HEK293 (cell line): ENCODE data around the gene CASKIN1.
A peak's percentile ranks its signal among the peaks of the same experiment; 100 is the strongest.

Source experiments
- EGR2 ChIP-seq: fragments of 450-650 bp; formaldehyde crosslinking; IDR thresholded peaks from 2 replicates; pipeline ENCODE4 v1.5.1; 2016; ENCODE audit warnings: low read depth, missing biosample characterization, missing genetic modification characterization
- GFI1B ChIP-seq: fragments of 450-650 bp; formaldehyde crosslinking; IDR thresholded peaks from 2 replicates; pipeline ENCODE4 v1.5.1; 2016; ENCODE audit warnings: missing biosample characterization, missing genetic modification characterization
- MZF1 ChIP-seq: fragments of 450-650 bp; formaldehyde crosslinking; IDR thresholded peaks from 2 replicates; pipeline ENCODE4 v1.5.1; 2017; ENCODE audit warnings: missing biosample characterization, missing genetic modification characterization, borderline replicate concordance
- ZBTB20 ChIP-seq: fragments of 450-650 bp; formaldehyde crosslinking; IDR thresholded peaks from 2 replicates; pipeline ENCODE4 v1.5.1; 2016; ENCODE audit warnings: missing biosample characterization, missing genetic modification characterization
- ZNF114 ChIP-seq: fragments of 450-650 bp; formaldehyde crosslinking; IDR thresholded peaks from 2 replicates; pipeline ENCODE4 v1.5.0; 2017; ENCODE audit warnings: missing biosample characterization, missing genetic modification characterization
- ZNF121 ChIP-seq: fragments of 450-650 bp; formaldehyde crosslinking; IDR thresholded peaks from 2 replicates; pipeline ENCODE4 v1.5.1; 2016; ENCODE audit warnings: missing biosample characterization, missing genetic modification characterization
- ZNF174 ChIP-seq: fragments of 450-650 bp; formaldehyde crosslinking; IDR thresholded peaks from 2 replicates; pipeline ENCODE4 v1.5.0; 2017; ENCODE audit warnings: missing biosample characterization, mild to moderate bottlenecking, missing genetic modification characterization
- ZNF2 ChIP-seq: fragments of 450-650 bp; formaldehyde crosslinking; IDR thresholded peaks from 2 replicates; pipeline ENCODE4 v1.5.1; 2016; ENCODE audit warnings: missing biosample characterization, missing genetic modification characterization
- ZNF354C ChIP-seq: fragments of 450-650 bp; formaldehyde crosslinking; IDR thresholded peaks from 2 replicates; pipeline ENCODE4 v1.5.1; 2016; ENCODE audit warnings: missing biosample characterization, missing genetic modification characterization, low read depth, borderline replicate concordance
- ZNF394 ChIP-seq: fragments of 450-650 bp; formaldehyde crosslinking; IDR thresholded peaks from 2 replicates; pipeline ENCODE4 v1.5.1; 2016; ENCODE audit warnings: missing biosample characterization, missing genetic modification characterization, mild to moderate bottlenecking, moderate library complexity, borderline replicate concordance
- ZNF473 ChIP-seq: fragments of 450-650 bp; formaldehyde crosslinking; IDR thresholded peaks from 2 replicates; pipeline ENCODE4 v1.5.1; 2017; ENCODE audit warnings: missing biosample characterization, missing genetic modification characterization
- ZNF510 ChIP-seq: fragments of 450-650 bp; formaldehyde crosslinking; IDR thresholded peaks from 2 replicates; pipeline ENCODE4 v1.5.1; 2018; ENCODE audit warnings: mild to moderate bottlenecking, missing genetic modification characterization, missing biosample characterization; ENCODE audit not compliant: insufficient replicate concordance
- ZNF521 ChIP-seq: fragments of 450-650 bp; formaldehyde crosslinking; IDR thresholded peaks from 2 replicates; pipeline ENCODE4 v1.5.1; 2017; ENCODE audit warnings: missing biosample characterization, mild to moderate bottlenecking, missing genetic modification characterization
- ZNF626 ChIP-seq: fragments of 450-650 bp; sonication (Bioruptor Pico); formaldehyde crosslinking; IDR thresholded peaks from 2 replicates; pipeline ENCODE4 v1.5.1; 2018; ENCODE audit warnings: missing biosample characterization, missing genetic modification characterization, inconsistent platforms
- ZNF677 ChIP-seq: fragments of 450-650 bp; IDR thresholded peaks from 2 replicates; pipeline ENCODE4 v1.5.0; 2018; ENCODE audit warnings: missing biosample characterization, mild to moderate bottlenecking, missing genetic modification characterization, moderate library complexity
- ZNF776 ChIP-seq: fragments of 450-650 bp; formaldehyde crosslinking; IDR thresholded peaks from 2 replicates; pipeline ENCODE4 v1.5.0; 2017; ENCODE audit warnings: missing biosample characterization, missing genetic modification characterization, borderline replicate concordance
- ZNF843 ChIP-seq: fragments of 450-650 bp; formaldehyde crosslinking; IDR thresholded peaks from 2 replicates; pipeline ENCODE4 v1.5.1; 2016; ENCODE audit warnings: missing biosample characterization, missing genetic modification characterization
- ZSCAN30 ChIP-seq: fragments of 450-650 bp; IDR thresholded peaks from 2 replicates; pipeline ENCODE4 v1.5.1; 2018; ENCODE audit warnings: missing biosample characterization, mild to moderate bottlenecking, missing genetic modification characterization, moderate library complexity
- TF ChIP-seq, protein P1 (sequence below): fragments of 450-650 bp; formaldehyde crosslinking; IDR thresholded peaks from 2 replicates; pipeline ENCODE4 v1.5.1; 2016; ENCODE audit warnings: missing biosample characterization, missing genetic modification characterization
- TF ChIP-seq, protein P2 (sequence below): fragments of 450-650 bp; formaldehyde crosslinking; IDR thresholded peaks from 2 replicates; pipeline ENCODE4 v1.5.1; 2016; ENCODE audit warnings: missing biosample characterization, missing genetic modification characterization
- TF ChIP-seq, protein P3 (sequence below): fragments of 450-650 bp; formaldehyde crosslinking; IDR thresholded peaks from 2 replicates; pipeline ENCODE4 v1.5.1; 2016; ENCODE audit warnings: missing biosample characterization, missing genetic modification characterization, low read depth
- TF ChIP-seq, protein P4 (sequence below): fragments of 450-650 bp; formaldehyde crosslinking; IDR thresholded peaks from 2 replicates; pipeline ENCODE4 v1.5.1; 2016; ENCODE audit warnings: missing biosample characterization, missing genetic modification characterization
- TF ChIP-seq, protein P5 (sequence below): fragments of 450-650 bp; formaldehyde crosslinking; conservative IDR thresholded peaks from 2 replicates; pipeline ENCODE4 v1.5.1; 2016; ENCODE audit warnings: low read depth, missing biosample characterization, missing genetic modification characterization
- TF ChIP-seq, protein P6 (sequence below): fragments of 450-650 bp; formaldehyde crosslinking; IDR thresholded peaks from 2 replicates; pipeline ENCODE4 v1.5.1; 2016; ENCODE audit warnings: missing biosample characterization, missing genetic modification characterization

CASKIN1 gene

DNA sequence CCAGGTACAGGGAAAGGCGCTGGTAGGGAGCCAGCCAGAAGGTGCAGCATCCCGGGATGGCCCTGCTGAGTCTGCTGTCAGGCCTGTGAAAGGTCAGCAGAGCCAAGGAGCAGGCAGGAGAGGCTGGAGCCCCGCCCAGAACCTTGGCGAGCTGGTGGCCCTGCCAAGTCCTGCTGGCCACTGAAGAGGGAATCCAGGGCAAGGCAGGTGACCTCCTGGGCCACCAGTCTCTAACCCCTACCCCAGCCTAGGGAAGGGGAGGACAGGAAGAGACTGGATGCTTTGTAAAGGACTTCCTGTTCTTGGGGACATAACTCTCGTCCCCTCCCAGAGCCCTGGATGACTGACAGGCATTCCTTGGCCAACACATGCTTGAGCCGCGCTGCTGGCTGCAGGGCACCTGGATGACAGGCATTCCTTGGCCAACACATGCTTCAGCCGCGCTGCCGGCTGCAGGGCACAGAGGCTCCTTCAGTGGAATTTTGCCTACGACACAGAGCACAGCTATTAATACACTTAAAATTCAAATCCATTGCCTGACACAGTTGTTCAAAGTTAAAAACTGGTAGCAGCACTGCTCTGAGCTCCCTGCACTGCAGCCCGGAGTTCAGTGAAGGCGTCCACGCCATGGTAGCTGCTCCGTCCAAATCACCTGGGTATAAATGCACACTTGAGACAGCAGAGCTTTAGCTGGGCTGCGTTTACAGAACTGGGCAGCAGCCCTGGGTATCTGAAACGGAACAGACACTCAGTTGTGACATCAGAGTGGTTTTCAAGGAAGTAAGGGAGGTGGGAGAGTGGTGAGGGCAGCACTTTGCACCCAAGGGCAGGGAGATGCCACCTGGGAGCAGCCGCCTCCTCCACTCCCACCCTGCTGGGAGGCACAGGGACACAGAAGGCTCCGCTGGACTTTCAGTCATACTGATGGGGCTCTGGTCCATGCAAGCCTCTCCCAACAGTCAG, 16.2 kb upstream of the CASKIN1 start (continued):
- TF ChIP-seq ZNF776 (no peak), ZNF626 (tag by site-specific recombination) (no peak), GFI1B (tag by site-specific recombination) (no peak), ZNF2 (tag by site-specific recombination) (no peak), ZNF114 (tag by site-specific recombination) (no peak), ZNF473 (tag by site-specific recombination) (no peak), EGR2 (tag by site-specific recombination) (peak; percentile 46; the same call in 1 of the 2 replicates), MZF1 (tag by site-specific recombination) (no peak), ZNF121 (no peak), ZNF510 (tag by site-specific recombination) (no peak), ZNF843 (tag by site-specific recombination) (no peak), ZSCAN30 (tag by site-specific recombination) (0 out of 2 replicates have a peak, but pooled peaks have one; percentile 28), ZNF394 (tag by site-specific recombination) (0 out of 2 replicates have a peak, but pooled peaks have one; percentile 3), ZNF354C (tag by site-specific recombination) (no peak), ZBTB20 (tag by site-specific recombination) (0 out of 2 replicates have a peak, but pooled peaks have one; percentile 13), ZNF677 (tag by site-specific recombination) (no peak), ZNF174 (tag by site-specific recombination) (no peak), ZNF521 (no peak)
- TF ChIP-seq, protein P1, sequence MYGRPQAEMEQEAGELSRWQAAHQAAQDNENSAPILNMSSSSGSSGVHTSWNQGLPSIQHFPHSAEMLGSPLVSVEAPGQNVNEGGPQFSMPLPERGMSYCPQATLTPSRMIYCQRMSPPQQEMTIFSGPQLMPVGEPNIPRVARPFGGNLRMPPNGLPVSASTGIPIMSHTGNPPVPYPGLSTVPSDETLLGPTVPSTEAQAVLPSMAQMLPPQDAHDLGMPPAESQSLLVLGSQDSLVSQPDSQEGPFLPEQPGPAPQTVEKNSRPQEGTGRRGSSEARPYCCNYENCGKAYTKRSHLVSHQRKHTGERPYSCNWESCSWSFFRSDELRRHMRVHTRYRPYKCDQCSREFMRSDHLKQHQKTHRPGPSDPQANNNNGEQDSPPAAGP (tag by site-specific recombination), result no peak
- TF ChIP-seq, protein P2, sequence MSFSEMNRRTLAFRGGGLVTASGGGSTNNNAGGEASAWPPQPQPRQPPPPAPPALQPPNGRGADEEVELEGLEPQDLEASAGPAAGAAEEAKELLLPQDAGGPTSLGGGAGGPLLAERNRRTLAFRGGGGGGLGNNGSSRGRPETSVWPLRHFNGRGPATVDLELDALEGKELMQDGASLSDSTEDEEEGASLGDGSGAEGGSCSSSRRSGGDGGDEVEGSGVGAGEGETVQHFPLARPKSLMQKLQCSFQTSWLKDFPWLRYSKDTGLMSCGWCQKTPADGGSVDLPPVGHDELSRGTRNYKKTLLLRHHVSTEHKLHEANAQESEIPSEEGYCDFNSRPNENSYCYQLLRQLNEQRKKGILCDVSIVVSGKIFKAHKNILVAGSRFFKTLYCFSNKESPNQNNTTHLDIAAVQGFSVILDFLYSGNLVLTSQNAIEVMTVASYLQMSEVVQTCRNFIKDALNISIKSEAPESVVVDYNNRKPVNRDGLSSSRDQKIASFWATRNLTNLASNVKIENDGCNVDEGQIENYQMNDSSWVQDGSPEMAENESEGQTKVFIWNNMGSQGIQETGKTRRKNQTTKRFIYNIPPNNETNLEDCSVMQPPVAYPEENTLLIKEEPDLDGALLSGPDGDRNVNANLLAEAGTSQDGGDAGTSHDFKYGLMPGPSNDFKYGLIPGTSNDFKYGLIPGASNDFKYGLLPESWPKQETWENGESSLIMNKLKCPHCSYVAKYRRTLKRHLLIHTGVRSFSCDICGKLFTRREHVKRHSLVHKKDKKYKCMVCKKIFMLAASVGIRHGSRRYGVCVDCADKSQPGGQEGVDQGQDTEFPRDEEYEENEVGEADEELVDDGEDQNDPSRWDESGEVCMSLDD (tag by site-specific recombination), result no peak
- TF ChIP-seq, protein P3, sequence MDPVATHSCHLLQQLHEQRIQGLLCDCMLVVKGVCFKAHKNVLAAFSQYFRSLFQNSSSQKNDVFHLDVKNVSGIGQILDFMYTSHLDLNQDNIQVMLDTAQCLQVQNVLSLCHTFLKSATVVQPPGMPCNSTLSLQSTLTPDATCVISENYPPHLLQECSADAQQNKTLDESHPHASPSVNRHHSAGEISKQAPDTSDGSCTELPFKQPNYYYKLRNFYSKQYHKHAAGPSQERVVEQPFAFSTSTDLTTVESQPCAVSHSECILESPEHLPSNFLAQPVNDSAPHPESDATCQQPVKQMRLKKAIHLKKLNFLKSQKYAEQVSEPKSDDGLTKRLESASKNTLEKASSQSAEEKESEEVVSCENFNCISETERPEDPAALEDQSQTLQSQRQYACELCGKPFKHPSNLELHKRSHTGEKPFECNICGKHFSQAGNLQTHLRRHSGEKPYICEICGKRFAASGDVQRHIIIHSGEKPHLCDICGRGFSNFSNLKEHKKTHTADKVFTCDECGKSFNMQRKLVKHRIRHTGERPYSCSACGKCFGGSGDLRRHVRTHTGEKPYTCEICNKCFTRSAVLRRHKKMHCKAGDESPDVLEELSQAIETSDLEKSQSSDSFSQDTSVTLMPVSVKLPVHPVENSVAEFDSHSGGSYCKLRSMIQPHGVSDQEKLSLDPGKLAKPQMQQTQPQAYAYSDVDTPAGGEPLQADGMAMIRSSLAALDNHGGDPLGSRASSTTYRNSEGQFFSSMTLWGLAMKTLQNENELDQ (tag by site-specific recombination), result no peak
- TF ChIP-seq, protein P4, sequence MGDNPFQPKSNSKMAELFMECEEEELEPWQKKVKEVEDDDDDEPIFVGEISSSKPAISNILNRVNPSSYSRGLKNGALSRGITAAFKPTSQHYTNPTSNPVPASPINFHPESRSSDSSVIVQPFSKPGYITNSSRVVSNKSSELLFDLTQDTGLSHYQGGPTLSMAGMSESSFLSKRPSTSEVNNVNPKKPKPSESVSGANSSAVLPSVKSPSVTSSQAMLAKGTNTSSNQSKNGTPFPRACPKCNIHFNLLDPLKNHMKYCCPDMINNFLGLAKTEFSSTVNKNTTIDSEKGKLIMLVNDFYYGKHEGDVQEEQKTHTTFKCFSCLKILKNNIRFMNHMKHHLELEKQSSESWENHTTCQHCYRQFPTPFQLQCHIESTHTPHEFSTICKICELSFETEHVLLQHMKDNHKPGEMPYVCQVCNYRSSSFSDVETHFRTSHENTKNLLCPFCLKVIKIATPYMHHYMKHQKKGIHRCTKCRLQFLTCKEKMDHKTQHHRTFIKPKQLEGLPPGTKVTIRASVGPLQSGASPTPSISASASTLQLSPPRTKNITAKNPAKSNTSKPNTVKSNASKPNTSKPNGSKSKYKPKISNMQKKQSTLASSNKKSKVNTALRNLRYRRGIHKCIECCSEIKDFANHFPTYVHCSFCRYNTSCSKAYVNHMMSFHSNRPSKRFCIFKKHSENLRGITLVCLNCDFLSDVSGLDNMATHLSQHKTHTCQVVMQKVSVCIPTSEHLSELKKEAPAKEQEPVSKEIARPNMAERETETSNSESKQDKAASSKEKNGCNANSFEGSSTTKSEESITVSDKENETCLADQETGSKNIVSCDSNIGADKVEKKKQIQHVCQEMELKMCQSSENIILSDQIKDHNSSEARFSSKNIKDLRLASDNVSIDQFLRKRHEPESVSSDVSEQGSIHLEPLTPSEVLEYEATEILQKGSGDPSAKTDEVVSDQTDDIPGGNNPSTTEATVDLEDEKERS, result no peak
- TF ChIP-seq, protein P5, sequence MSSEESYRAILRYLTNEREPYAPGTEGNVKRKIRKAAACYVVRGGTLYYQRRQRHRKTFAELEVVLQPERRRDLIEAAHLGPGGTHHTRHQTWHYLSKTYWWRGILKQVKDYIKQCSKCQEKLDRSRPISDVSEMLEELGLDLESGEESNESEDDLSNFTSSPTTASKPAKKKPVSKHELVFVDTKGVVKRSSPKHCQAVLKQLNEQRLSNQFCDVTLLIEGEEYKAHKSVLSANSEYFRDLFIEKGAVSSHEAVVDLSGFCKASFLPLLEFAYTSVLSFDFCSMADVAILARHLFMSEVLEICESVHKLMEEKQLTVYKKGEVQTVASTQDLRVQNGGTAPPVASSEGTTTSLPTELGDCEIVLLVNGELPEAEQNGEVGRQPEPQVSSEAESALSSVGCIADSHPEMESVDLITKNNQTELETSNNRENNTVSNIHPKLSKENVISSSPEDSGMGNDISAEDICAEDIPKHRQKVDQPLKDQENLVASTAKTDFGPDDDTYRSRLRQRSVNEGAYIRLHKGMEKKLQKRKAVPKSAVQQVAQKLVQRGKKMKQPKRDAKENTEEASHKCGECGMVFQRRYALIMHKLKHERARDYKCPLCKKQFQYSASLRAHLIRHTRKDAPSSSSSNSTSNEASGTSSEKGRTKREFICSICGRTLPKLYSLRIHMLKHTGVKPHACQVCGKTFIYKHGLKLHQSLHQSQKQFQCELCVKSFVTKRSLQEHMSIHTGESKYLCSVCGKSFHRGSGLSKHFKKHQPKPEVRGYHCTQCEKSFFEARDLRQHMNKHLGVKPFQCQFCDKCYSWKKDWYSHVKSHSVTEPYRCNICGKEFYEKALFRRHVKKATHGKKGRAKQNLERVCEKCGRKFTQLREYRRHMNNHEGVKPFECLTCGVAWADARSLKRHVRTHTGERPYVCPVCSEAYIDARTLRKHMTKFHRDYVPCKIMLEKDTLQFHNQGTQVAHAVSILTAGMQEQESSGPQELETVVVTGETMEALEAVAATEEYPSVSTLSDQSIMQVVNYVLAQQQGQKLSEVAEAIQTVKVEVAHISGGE (tag by site-specific recombination), result no peak
- TF ChIP-seq, protein P6, sequence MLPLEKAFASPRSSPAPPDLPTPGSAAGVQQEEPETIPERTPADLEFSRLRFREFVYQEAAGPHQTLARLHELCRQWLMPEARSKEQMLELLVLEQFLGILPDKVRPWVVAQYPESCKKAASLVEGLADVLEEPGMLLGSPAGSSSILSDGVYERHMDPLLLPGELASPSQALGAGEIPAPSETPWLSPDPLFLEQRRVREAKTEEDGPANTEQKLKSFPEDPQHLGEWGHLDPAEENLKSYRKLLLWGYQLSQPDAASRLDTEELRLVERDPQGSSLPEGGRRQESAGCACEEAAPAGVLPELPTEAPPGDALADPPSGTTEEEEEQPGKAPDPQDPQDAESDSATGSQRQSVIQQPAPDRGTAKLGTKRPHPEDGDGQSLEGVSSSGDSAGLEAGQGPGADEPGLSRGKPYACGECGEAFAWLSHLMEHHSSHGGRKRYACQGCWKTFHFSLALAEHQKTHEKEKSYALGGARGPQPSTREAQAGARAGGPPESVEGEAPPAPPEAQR (tag by site-specific recombination), result no peak
